ENCODE data around the gene GLP2R.

GLP2R gene

GRCh38 chr17:9859781-9860180 lies 34.1 kb downstream of the GLP2R start:
- DNase-seq = no peak

DNA sequence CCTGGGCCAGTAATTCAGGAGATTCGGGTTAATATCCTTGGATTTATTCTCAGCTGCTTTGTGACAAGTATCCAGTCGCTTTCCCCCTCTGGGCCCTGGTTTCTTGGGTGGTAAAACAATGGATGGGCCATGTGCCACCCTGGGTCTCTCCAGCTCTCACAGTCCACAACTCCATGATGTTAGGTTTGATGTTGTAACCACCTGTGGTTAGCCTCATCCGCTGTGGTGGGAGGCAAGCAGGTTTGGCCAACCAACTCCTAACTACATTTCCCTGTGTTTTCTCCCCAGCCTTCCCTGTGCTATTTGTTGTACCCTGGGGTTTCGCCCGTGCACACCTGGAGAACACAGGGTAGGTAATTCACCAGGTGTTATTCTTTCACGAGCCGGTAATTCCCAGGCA lies 35.1 kb downstream of the GLP2R start:
- DNase-seq = no peak

DNA sequence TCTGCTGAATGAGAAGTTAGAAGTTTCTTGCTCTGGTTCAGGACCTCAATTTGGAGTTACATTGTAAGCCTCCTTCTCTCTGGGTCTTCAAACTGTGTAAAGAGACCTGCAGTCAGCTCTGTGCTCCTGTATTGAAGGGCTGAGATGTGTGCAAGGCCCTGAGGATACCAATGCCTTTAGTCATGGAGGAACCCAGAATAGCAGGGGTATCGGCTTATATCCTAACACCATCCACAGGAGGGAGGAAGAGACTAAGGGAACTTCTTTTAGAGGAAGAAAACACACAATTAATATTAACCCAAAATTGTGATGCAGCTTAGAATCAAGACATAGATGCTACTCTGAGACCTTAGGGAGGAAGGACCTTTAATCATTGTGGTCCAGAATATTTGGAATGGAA lies 36.5 kb downstream of the GLP2R start:
- DNase-seq = no peak

DNA sequence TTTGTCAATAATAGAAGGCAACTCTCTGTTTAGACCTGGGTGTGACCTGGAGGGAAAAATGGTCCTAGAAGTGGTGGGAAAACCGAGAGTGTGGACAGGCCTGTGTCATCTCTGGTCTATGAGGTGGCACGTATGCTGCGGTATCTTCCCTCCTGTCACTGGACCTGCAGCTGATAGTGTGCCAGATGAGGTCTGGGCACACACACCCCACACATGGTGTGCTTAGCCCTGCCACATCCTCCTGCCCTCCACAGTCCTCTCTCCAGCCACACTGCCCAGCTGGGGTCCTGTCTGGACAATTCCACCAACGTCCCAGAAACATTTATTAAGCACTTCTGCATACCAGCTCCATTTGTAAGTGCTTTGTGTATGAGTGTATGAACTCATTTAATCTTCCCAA lies 37.2 kb downstream of the GLP2R start:
- no peak for DNase-seq

GRCh38 chr17:9865586-9865985 lies 39.9 kb downstream of the GLP2R start:
- no peak for DNase-seq

GRCh38 chr17:9868552-9868951 lies 42.8 kb downstream of the GLP2R start:
- no peak for DNase-seq

GRCh38 chr17:9872852-9873251 lies 47.1 kb downstream of the GLP2R start:
- DNase-seq = no peak

GRCh38 chr17:9874722-9875121 lies 49.0 kb downstream of the GLP2R start:
- no peak for DNase-seq

- DNase-seq = no peak
These were observed 49.7 kb downstream of the GLP2R start for GRCh38 chr17:9875441-9875840.

DNA sequence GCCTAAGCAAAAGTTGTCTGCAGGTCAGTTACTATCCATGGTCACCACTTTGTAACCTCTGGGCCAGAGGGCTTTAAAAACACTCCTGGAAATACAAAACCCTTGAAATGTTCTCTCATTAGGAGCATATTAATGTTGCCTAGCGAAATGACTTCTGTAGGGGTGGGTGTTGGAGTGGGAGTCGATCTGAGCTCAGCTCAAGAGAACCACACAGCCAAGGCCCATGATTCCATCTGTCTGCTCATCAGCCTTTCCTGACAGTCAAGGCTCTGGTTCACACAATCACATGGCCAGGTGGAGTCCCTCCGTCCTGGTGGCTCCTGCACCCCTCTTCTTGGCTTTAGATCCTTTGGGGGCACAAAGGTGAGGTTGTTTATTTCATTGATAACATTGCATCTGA lies 52.6 kb downstream of the GLP2R start:
- no peak for DNase-seq

DNA sequence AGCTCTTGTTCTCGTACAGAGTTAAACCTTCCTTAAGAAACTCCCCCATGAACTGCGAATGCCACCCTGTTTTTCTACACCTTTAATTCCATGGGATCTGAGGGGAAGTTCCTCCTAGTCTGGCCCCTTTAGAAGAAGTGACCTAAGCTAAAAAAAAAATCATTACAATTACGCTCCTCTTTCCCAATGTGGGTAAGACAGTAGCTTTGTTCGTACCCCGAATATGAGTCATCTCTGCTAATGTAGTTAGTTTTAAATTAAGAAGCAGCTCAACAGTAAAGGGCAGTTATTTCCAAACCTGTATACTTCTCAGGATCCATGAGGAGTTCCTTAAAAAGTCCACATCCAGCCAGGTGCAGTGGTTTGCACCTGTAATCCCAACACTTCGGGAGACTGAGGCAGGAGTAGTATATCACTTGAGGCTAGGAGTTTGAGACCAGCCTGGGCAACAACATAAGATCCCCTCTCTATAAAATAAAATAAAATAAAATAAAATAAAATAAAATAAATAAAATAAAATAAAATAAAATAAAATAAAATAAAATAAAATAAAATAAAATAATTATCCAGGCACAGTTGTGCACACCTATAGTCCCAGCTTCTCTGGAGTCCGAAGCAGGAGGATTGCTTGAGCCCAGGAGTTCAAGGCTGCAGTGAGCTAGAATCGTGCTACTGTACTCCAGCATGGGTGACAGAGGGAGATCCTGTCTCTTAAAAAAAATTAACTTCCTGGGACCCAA lies 53.2 kb downstream of the GLP2R start:
- DNase-seq = no peak

- DNase-seq = no peak
These were observed 54.9 kb downstream of the GLP2R start for GRCh38 chr17:9880582-9880999.

- no peak for DNase-seq
These were observed 57.7 kb downstream of the GLP2R start for GRCh38 chr17:9883451-9883850.

GRCh38 chr17:9886141-9886930 lies 60.6 kb downstream of the GLP2R start:
- DNase-seq = no peak

- no peak for DNase-seq
These were observed 61.8 kb downstream of the GLP2R start for GRCh38 chr17:9887508-9887907.

DNA sequence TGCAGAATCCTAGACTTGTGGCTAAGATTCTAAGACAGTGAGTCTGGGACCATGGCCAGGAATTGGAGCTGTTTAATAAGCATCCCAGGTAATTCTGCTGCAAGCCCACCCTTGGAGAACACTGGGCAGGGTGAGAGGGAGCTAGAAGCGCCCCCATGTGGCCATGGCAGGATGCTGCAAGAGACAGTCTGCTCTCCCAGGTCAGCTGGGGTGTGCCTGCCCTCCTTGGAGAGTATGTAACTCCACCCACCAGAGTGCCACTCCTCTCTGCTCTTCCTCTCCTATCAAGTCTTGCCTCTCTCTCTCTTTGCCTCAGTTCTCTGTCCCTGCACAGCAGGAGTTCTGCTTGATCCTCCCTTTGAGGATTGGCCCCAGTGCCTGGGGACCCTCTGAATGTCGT lies 64.4 kb downstream of the GLP2R start:
- no peak for DNase-seq

- DNase-seq = no peak
These were observed 67.8 kb downstream of the GLP2R start for GRCh38 chr17:9893411-9894012.

GRCh38 chr17:9894231-9894630 lies 68.5 kb downstream of the GLP2R start:
- DNase-seq = no peak

DNA sequence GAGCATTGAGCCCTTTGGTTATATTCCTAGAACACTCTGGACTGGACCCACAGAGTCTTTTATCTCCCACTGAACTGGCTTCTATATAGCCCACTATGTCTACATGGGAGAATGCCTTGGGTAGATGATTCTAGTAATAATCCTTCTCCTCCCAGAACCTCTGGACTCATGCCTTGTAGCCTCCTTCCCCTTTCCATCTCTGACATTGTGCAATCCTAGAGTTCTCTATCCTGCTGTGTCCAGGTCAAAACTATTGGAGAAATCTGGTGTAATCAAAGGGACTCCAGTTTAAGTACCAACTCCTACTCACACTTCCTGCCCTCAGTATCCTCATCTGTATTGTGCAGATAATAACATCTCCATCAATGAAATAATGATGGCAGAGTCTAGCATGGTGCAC lies 70.2 kb downstream of the GLP2R start:
- no peak for DNase-seq

- DNase-seq = no peak
These were observed 71.7 kb downstream of the GLP2R start for GRCh38 chr17:9897372-9897968.

- DNase-seq = no peak
These were observed 73.1 kb downstream of the GLP2R start for GRCh38 chr17:9898812-9899211.

- no peak for DNase-seq
These were observed 73.7 kb downstream of the GLP2R start for GRCh38 chr17:9899280-9900043.

- no peak for DNase-seq
These were observed 74.4 kb downstream of the GLP2R start for GRCh38 chr17:9900044-9900594.

All from NCI-H446 treated with DMSO at 0.1 percent for 48 hours (cell line).